ENCODE data around the gene MINDY2. TPM values are rescaled to one million over a fixed set of nuclear protein-coding genes. Genes with fewer than 3 reads are reported as not detected.

Gene MINDY2
- total RNA-seq, 1 donor from 2014 or later, result 31.2 TPM

DNA sequence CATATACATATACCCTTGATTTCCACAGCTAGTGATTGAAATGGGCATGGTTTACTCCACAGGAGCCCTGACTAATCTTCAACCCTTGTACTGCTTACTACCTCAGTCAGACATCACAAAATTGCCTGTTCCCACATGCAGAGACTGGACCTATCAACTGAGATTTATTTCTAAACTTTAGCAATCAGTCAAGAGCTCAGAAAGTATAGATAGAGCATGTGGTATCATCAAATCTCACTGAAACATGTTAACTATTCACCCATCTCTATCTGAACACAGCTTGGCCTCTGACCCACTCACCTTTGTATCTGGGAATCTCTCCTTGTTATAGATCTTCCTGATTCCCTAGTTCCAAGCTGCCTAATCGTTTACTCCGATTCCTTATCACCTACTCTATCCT lies 36.2 kb upstream of the MINDY2 start:
- peaks cover 33% of the 10 kb centered on the region for H3K4me1 ChIP-seq
- TF ChIP-seq, protein P1, sequence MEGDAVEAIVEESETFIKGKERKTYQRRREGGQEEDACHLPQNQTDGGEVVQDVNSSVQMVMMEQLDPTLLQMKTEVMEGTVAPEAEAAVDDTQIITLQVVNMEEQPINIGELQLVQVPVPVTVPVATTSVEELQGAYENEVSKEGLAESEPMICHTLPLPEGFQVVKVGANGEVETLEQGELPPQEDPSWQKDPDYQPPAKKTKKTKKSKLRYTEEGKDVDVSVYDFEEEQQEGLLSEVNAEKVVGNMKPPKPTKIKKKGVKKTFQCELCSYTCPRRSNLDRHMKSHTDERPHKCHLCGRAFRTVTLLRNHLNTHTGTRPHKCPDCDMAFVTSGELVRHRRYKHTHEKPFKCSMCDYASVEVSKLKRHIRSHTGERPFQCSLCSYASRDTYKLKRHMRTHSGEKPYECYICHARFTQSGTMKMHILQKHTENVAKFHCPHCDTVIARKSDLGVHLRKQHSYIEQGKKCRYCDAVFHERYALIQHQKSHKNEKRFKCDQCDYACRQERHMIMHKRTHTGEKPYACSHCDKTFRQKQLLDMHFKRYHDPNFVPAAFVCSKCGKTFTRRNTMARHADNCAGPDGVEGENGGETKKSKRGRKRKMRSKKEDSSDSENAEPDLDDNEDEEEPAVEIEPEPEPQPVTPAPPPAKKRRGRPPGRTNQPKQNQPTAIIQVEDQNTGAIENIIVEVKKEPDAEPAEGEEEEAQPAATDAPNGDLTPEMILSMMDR (IDR thresholded peaks at IDR 0.05), result no peak
- H3K27me3 ChIP-seq, result no peaks in the 10 kb centered on the region
- intact Hi-C loops (cut with DNase I), result no loop called here
- H3K4me3 ChIP-seq, result no peak overlapping the region
- ATAC-seq, result no peak
- H3K9me3 ChIP-seq, result no peaks in the 10 kb centered on the region
- no peak overlapping the region for H3K27ac ChIP-seq
- no peaks in the 10 kb centered on the region for H3K36me3 ChIP-seq
- no peak for DNase-seq

DNA sequence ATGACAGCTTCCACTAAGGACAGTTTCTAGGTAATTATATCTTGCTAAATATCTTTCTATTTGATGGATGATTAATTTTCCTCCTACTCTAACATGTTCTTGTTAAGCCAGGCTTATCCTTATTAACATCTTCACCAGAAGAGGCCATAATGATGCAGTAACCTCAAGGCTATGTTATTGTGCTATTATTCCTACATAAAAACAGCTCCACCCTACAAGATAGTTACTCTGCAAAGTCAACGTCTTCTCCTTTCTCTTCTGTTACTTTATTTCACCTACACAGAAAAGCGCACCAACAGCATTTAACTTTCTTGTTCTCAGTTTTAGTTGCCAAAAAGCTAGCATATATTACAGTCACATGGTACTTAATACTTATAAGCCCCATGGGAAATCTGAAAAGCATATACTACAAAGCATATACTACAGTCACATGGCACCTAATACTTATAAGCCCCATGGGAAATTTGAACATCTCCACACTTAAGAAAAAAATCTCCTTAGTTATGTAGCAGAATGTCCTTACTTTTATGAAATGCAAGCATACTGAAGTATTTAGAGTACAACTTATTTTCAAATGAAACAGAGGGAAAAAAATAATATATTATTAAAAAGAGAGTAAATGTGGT lies 35.0 kb upstream of the MINDY2 start:
- H3K4me1 ChIP-seq, result peaks cover 33% of the 10 kb centered on the region
- no peak for ATAC-seq
- TF ChIP-seq, protein P1 (IDR thresholded peaks at IDR 0.05), result no peak
- no peaks in the 10 kb centered on the region for H3K36me3 ChIP-seq
- H3K9me3 ChIP-seq, result no peaks in the 10 kb centered on the region
- DNase-seq, result no peak
- no peak overlapping the region for H3K4me3 ChIP-seq
- intact Hi-C loops (cut with DNase I), result no loop called here
- no peaks in the 10 kb centered on the region for H3K27me3 ChIP-seq
- H3K27ac ChIP-seq, result no peak overlapping the region

DNA sequence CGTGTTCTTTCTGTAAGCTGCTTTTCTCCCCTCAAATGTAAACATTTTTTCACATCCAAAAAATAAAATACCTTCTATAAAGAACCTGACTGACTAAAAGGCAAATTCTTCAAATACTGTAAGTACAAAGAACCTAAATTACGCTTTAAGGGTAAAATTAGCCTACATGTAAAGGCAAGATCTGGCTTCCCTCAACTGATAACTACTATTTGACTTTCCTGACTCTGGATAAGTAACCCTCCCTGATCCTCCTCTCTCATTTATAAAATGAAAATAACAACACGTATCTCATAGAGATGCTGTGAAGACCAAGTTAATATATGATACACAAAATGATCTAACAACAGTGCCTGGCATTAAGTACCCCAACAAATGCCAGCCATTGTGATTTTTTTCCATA lies 33.8 kb upstream of the MINDY2 start:
- Histone ChIP-seq H3K27me3 (no peaks in the 10 kb centered on the region), H3K9me3 (no peaks in the 10 kb centered on the region), H3K4me1 (peaks cover 35% of the 10 kb centered on the region), H3K27ac (no peak overlapping the region), H3K36me3 (no peaks in the 10 kb centered on the region), H3K4me3 (no peak overlapping the region)
- intact Hi-C loops (cut with DNase I), result no loop called here
- ATAC-seq, result no peak
- TF ChIP-seq, protein P1 (IDR thresholded peaks at IDR 0.05), result no peak
- DNase-seq, result no peak

DNA sequence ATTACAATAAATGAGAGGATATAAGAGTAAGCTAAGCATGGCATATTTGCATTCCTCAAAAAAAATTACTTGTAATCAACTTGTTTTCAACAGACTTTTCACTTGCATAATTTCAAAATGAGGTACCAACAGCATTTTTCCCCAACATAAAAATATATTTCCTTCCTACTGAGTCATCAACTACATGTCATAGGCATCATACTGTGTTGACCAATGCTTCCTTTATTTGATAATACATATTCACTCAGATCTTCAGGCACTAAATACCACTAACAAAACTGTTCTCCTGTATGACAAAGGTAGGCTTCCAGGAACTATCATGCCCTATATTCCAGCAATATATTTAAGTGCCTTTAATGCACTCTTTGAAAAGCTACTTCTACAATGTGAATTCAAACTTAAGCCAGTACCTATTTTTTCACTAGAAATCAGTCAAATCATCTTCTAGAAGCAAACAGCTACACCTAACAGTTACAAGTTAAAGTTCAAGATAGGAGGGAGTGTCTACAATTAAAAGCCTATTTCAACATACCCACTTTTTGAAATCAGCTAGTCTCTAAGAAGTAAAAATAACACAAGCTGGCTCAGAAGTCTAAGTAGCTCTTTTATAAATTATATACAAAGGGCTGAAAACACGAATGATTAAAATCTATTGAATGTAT lies 32.9 kb upstream of the MINDY2 start:
- TF ChIP-seq, protein P1 (IDR thresholded peaks at IDR 0.05), result no peak
- intact Hi-C loops (cut with DNase I), result no loop called here
- ATAC-seq (peak; percentile 62), DNase-seq (no peak)
- Histone ChIP-seq H3K27me3 (no peaks in the 10 kb centered on the region), H3K9me3 (no peaks in the 10 kb centered on the region), H3K4me3 (no peak overlapping the region), H3K4me1 (peaks cover 38% of the 10 kb centered on the region), H3K36me3 (no peaks in the 10 kb centered on the region), H3K27ac (no peak overlapping the region)

DNA sequence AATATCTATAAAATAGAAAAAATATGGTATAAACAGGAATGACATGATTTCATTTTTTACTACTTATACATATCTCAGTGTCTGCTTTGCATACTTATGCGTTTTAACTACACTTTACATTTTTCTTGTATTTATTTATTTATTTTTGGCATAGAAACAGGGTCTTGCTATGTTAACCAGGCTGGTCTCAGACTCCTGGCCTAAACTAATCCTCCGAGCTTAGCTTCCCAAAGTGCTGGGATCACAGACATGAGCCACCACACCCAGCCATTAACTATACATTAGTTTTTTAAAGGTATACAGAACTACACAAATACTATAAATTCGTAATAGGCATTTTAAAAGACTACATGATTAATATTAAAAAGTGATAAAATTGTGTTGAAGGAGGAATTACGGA lies 30.7 kb upstream of the MINDY2 start:
- H3K36me3 ChIP-seq, result no peaks in the 10 kb centered on the region
- H3K27me3 ChIP-seq, result no peaks in the 10 kb centered on the region
- no peak overlapping the region for H3K4me3 ChIP-seq
- TF ChIP-seq, protein P1 (IDR thresholded peaks at IDR 0.05), result no peak
- no peak overlapping the region for H3K27ac ChIP-seq
- no peaks in the 10 kb centered on the region for H3K9me3 ChIP-seq
- ATAC-seq (no peak), DNase-seq (no peak)
- H3K4me1 ChIP-seq, result peaks cover 31% of the 10 kb centered on the region
- intact Hi-C loops (cut with DNase I), result no loop called here

Data from upper lobe of right lung (tissue), 1 donor.